Measurements from ENCODE around the gene LGALS9.
"Not testable (repeated sequence)": the region's sequence is repeated elsewhere in the genome, so short reads cannot be mapped to it uniquely, and the experiment has no call there.

The LGALS9 gene

GRCh38 chr17:27621942-27622559, 8.9 kb upstream of the LGALS9 start:
- no peak for DNase-seq
- in situ Hi-C loops (cut with MboI; ENCODE audit: low pct_unique_long_range_greater_than_20kb, low sequenced_read_pairs) = no loop called here

GRCh38 chr17:27622986-27623385, 8.0 kb upstream of the LGALS9 start:
- no peak for DNase-seq
- in situ Hi-C loops (cut with MboI; ENCODE audit: low pct_unique_long_range_greater_than_20kb, low sequenced_read_pairs) = no loop called here

- no peak for DNase-seq
- in situ Hi-C loops (cut with MboI; ENCODE audit: low pct_unique_long_range_greater_than_20kb, low sequenced_read_pairs) = no loop called here
These were observed 7.4 kb upstream of the LGALS9 start for GRCh38 chr17:27623614-27624013.

- in situ Hi-C loops (cut with MboI; ENCODE audit: low pct_unique_long_range_greater_than_20kb, low sequenced_read_pairs) = no loop called here
- DNase-seq = no peak
These were observed 6.4 kb upstream of the LGALS9 start for GRCh38 chr17:27624539-27624938.

GRCh38 chr17:27625856-27626255, 5.1 kb upstream of the LGALS9 start:
- DNase-seq = no peak
- in situ Hi-C loops (cut with MboI; ENCODE audit: low pct_unique_long_range_greater_than_20kb, low sequenced_read_pairs) = no loop called here

GRCh38 chr17:27627514-27627913, 3.5 kb upstream of the LGALS9 start:
- DNase-seq = no peak
- in situ Hi-C loops (cut with MboI; ENCODE audit: low pct_unique_long_range_greater_than_20kb, low sequenced_read_pairs) = no loop called here

- DNase-seq = no peak
These were observed 2.6 kb upstream of the LGALS9 start for GRCh38 chr17:27628376-27628775.

GRCh38 chr17:27629260-27629659, 1.7 kb upstream of the LGALS9 start:
- in situ Hi-C loops (cut with MboI; ENCODE audit: low pct_unique_long_range_greater_than_20kb, low sequenced_read_pairs); DNase-seq: not testable (repeated sequence)

More at GRCh38 chr17:27628376-27628775, 2.6 kb upstream of the LGALS9 start:
- in situ Hi-C loops (cut with MboI; ENCODE audit: low pct_unique_long_range_greater_than_20kb, low sequenced_read_pairs) = no loop called here

- DNase-seq = peak; percentile 71
- in situ Hi-C loops (cut with MboI; ENCODE audit: low pct_unique_long_range_greater_than_20kb, low sequenced_read_pairs) = no loop called here
These were observed 398 bp downstream of the LGALS9 start for GRCh38 chr17:27631411-27631760.

GRCh38 chr17:27631897-27632725, 1.1 kb downstream of the LGALS9 start:
- no peak for DNase-seq
- in situ Hi-C loops (cut with MboI; ENCODE audit: low pct_unique_long_range_greater_than_20kb, low sequenced_read_pairs) = no loop called here

GRCh38 chr17:27632766-27633165, 1.8 kb downstream of the LGALS9 start:
- peak; percentile 70 for DNase-seq
- in situ Hi-C loops (cut with MboI; ENCODE audit: low pct_unique_long_range_greater_than_20kb, low sequenced_read_pairs) = not testable (repeated sequence)

- DNase-seq = no peak
- in situ Hi-C loops (cut with MboI; ENCODE audit: low pct_unique_long_range_greater_than_20kb, low sequenced_read_pairs) = no loop called here
These were observed 2.5 kb downstream of the LGALS9 start for GRCh38 chr17:27633312-27634025.

- DNase-seq = no peak
- in situ Hi-C loops (cut with MboI; ENCODE audit: low pct_unique_long_range_greater_than_20kb, low sequenced_read_pairs) = no loop called here
These were observed 3.0 kb downstream of the LGALS9 start for GRCh38 chr17:27634026-27634335.

- in situ Hi-C loops (cut with MboI; ENCODE audit: low pct_unique_long_range_greater_than_20kb, low sequenced_read_pairs) = no loop called here
- no peak for DNase-seq
These were observed 3.8 kb downstream of the LGALS9 start for GRCh38 chr17:27634776-27635175.

GRCh38 chr17:27635275-27635823, 4.4 kb downstream of the LGALS9 start:
- in situ Hi-C loops (cut with MboI; ENCODE audit: low pct_unique_long_range_greater_than_20kb, low sequenced_read_pairs) = no loop called here

GRCh38 chr17:27636005-27636520, 5.1 kb downstream of the LGALS9 start:
- DNase-seq; in situ Hi-C loops (cut with MboI; ENCODE audit: low pct_unique_long_range_greater_than_20kb, low sequenced_read_pairs): not testable (repeated sequence)

More at GRCh38 chr17:27635275-27635823, 4.4 kb downstream of the LGALS9 start:
- DNase-seq = peak; percentile 95

GRCh38 chr17:27637818-27638217, 6.8 kb downstream of the LGALS9 start:
- DNase-seq; in situ Hi-C loops (cut with MboI; ENCODE audit: low pct_unique_long_range_greater_than_20kb, low sequenced_read_pairs): not testable (repeated sequence)

GRCh38 chr17:27638415-27638914, 7.5 kb downstream of the LGALS9 start:
- in situ Hi-C loops (cut with MboI; ENCODE audit: low pct_unique_long_range_greater_than_20kb, low sequenced_read_pairs); DNase-seq: not testable (repeated sequence)

- DNase-seq = no peak
- in situ Hi-C loops (cut with MboI; ENCODE audit: low pct_unique_long_range_greater_than_20kb, low sequenced_read_pairs) = no loop called here
These were observed 9.8 kb downstream of the LGALS9 start for GRCh38 chr17:27640790-27641189.
